Endodermal cell (in vitro differentiated cells): ENCODE results near the gene CCL2. TPM values are rescaled to one million over a fixed set of nuclear protein-coding genes. Genes with fewer than 3 reads are reported as not detected.

Experiments used
- DNase-seq: peaks from one replicate; pipeline ENCODE4 v3.0.0-alpha.2; 2017
- H3K27ac ChIP-seq: 2 replicates; pipeline ENCODE4 v1.5.1; 2013; ENCODE audit warnings: mild to moderate bottlenecking, low read depth, low read length, moderate library complexity
- H3K27me3 ChIP-seq: 2 replicates; pipeline ENCODE4 v1.6.1; 2013; ENCODE audit warnings: mild to moderate bottlenecking, low read length, moderate library complexity; ENCODE audit not compliant: insufficient read depth, control insufficient read depth, poor library complexity, severe bottlenecking
- H3K36me3 ChIP-seq: 2 replicates; pipeline ENCODE4 v1.7.0; 2013; ENCODE audit warnings: mild to moderate bottlenecking, low read length, moderate library complexity; ENCODE audit not compliant: control insufficient read depth, insufficient read depth
- H3K4me1 ChIP-seq: one replicate; pipeline ENCODE4 v1.7.0; 2013; ENCODE audit warnings: low read length; ENCODE audit not compliant: control insufficient read depth, insufficient read depth
- H3K4me3 ChIP-seq: 2 replicates; pipeline ENCODE4 v1.5.1; 2013; ENCODE audit warnings: mild to moderate bottlenecking, low read length, moderate library complexity
- H3K9ac ChIP-seq: 2 replicates; pipeline ENCODE4 v1.6.1; 2013; ENCODE audit warnings: mild to moderate bottlenecking, low read length, moderate library complexity; ENCODE audit not compliant: poor library complexity, severe bottlenecking; ENCODE audit errors: extremely low read depth
- H3K9me3 ChIP-seq: 2 replicates; pipeline ENCODE4 v1.6.1; 2013; ENCODE audit warnings: mild to moderate bottlenecking, low read length, moderate library complexity; ENCODE audit not compliant: control insufficient read depth
- H3K27ac Mint-ChIP-seq: 2 replicates; pipeline ENCODE4 v1.8.0; 2020; ENCODE audit warnings: mixed read lengths
- H3K27me3 Mint-ChIP-seq: 2 replicates; pipeline ENCODE4 v1.8.0; 2021; ENCODE audit warnings: mild to moderate bottlenecking, mixed read lengths; ENCODE audit not compliant: insufficient read depth
- H3K36me3 Mint-ChIP-seq: 2 replicates; pipeline ENCODE4 v1.8.0; 2020; ENCODE audit warnings: low read depth, mixed read lengths
- H3K4me1 Mint-ChIP-seq: 2 replicates; pipeline ENCODE4 v1.8.0; 2020; ENCODE audit warnings: mixed read lengths
- H3K4me3 Mint-ChIP-seq: 2 replicates; pipeline ENCODE4 v1.8.0; 2020; ENCODE audit warnings: mild to moderate bottlenecking, moderate library complexity, mixed read lengths
- H3K9me3 Mint-ChIP-seq: 2 replicates; pipeline ENCODE4 v1.8.0; 2020; ENCODE audit warnings: mild to moderate bottlenecking, mixed read lengths
- WGBS, 2 experiments: methylation state at CpG; one replicate each; pipeline versions ENCODE4 v1.1.5 to v1.1.7; 2013; ENCODE audit warnings: missing lambda C conversion rate in 2 of 2, mixed read lengths in 1 of 2; ENCODE audit not compliant: insufficient coverage in 1 of 2, insufficient read length in 1 of 2; 5-methylcytosine and 5-hydroxymethylcytosine counted together
- total RNA-seq, 2 donors: library from RNA; stranded (reverse); fragmentation: NEBNext Ultra II Directional in 1 of 2; extraction: Animal tissue kit (Norgen Biotek cat#: 25700) in 1 of 2; gene quantifications; 2 replicates in 1 of 2; 3 replicates in 1 of 2; pipeline ENCODE4 v1.2.1, GENCODE V29; 2021
- TF ChIP-seq, protein P1 (sequence below): fragments of 200-600 bp; sonication (generic); conservative IDR thresholded peaks from 2 replicates; pipeline ENCODE4 v1.5.0; 2021; ENCODE audit warnings: antibody characterized with exemption, mild to moderate bottlenecking

Gene CCL2
- total RNA-seq, 2 donors from 2014 or later: 23.8 to 61.4 TPM

DNA sequence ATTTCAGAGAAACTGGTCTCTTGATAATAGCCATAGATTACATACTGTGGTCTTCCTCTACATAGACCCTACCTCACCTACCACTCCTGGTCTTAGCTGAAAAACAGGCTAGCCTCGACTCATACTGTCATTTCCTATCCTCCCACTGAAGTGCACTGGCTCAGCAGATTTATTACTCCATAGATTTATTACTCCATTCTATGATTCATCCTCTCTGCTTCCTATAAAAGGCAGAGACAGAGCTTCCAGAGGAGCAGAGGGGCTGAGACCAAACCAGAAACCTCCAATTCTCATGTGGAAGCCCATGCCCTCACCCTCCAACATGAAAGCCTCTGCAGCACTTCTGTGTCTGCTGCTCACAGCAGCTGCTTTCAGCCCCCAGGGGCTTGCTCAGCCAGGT is 14.9 kb downstream of the CCL2 start, which contains the start of gene CCL7:
TSS of gene CCL7 (plus strand) at position 253 of the 400 bp plus-strand sequence. CDS start at position 323, 70 bp downstream.
- H3K36me3 ChIP-seq: no peaks in the 10 kb centered on the region
- H3K36me3 Mint-ChIP-seq: no peaks in the 10 kb centered on the region
- TF ChIP-seq, protein P1, sequence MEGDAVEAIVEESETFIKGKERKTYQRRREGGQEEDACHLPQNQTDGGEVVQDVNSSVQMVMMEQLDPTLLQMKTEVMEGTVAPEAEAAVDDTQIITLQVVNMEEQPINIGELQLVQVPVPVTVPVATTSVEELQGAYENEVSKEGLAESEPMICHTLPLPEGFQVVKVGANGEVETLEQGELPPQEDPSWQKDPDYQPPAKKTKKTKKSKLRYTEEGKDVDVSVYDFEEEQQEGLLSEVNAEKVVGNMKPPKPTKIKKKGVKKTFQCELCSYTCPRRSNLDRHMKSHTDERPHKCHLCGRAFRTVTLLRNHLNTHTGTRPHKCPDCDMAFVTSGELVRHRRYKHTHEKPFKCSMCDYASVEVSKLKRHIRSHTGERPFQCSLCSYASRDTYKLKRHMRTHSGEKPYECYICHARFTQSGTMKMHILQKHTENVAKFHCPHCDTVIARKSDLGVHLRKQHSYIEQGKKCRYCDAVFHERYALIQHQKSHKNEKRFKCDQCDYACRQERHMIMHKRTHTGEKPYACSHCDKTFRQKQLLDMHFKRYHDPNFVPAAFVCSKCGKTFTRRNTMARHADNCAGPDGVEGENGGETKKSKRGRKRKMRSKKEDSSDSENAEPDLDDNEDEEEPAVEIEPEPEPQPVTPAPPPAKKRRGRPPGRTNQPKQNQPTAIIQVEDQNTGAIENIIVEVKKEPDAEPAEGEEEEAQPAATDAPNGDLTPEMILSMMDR: no peak
- H3K27me3 ChIP-seq: no peaks in the 10 kb centered on the region
- 86 to 88% methylated on average over 1 of the region's 1 CpG for WGBS, 2 experiments
- peaks cover 3% of the 10 kb centered on the region for H3K4me1 ChIP-seq
- H3K9me3 ChIP-seq: no peaks in the 10 kb centered on the region
- peaks cover 18% of the 10 kb centered on the region for H3K27me3 Mint-ChIP-seq
- H3K4me3 ChIP-seq: no peak within 1 kb of the TSS
- no peak within 1 kb of the TSS for H3K27ac ChIP-seq
- no peak for DNase-seq
- peaks cover 3% of the 10 kb centered on the region for H3K4me1 Mint-ChIP-seq
- H3K9me3 Mint-ChIP-seq: no peaks in the 10 kb centered on the region
- H3K27ac Mint-ChIP-seq: no peak within 1 kb of the TSS
- H3K9ac ChIP-seq: no peak within 1 kb of the TSS
- no peak within 1 kb of the TSS for H3K4me3 Mint-ChIP-seq

DNA sequence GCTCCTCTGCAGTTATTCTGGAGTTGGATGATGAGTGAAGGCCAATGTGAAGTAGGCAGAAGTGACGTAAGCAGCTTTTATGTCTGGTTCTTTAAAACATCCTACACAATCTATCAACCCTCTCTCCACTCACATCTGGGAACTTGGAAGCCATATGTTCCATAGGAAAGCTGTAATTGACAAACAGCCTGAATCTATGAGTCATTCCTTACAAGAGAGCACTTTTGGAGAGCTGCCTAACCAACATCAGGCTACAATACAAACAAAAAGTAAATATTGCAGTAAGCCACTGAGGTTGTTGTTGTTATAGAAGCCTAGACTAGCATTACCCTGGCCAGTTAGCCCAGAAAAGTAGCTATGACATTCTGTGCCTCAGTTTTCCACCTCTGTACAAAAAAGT is 20.8 kb downstream of the CCL2 start:
- TF ChIP-seq, protein P1: no peak
- no peak overlapping the region for H3K27ac Mint-ChIP-seq
- Histone ChIP-seq H3K36me3 (no peaks in the 10 kb centered on the region), H3K27ac (no peak overlapping the region), H3K4me3 (no peak overlapping the region), H3K27me3 (no peaks in the 10 kb centered on the region), H3K4me1 (peaks cover 8% of the 10 kb centered on the region), H3K9ac (no peak overlapping the region), H3K9me3 (no peaks in the 10 kb centered on the region)
- peaks cover 7% of the 10 kb centered on the region for H3K27me3 Mint-ChIP-seq
- no peak overlapping the region for H3K4me3 Mint-ChIP-seq
- peaks cover 33% of the 10 kb centered on the region for H3K4me1 Mint-ChIP-seq
- no peaks in the 10 kb centered on the region for H3K9me3 Mint-ChIP-seq
- no peaks in the 10 kb centered on the region for H3K36me3 Mint-ChIP-seq
- 0% methylated on average over 1 of the region's 1 CpG; no CpG with 5 or more reads in 1 of the 2 experiments for WGBS, 2 experiments
- DNase-seq: no peak

DNA sequence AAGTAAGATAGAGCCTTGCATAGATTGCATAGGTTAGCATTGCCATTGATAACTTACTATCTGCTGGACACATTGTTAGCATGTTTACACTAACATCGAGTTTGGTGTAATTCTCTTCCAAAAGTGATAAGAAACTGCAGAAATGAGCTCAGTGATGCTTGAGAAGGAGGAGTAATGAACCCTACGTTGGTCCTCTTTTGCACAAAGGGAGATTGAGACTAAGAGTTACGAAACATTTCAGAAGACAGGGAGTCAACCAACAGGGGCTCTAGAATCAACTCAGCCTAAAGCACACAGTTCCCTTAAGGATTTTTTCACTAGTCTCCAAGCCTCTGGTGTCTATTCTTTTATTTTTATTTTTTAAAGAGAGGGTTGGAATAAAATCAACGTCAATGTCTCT is 21.7 kb downstream of the CCL2 start:
- H3K27ac Mint-ChIP-seq: no peak overlapping the region
- H3K4me1 Mint-ChIP-seq: peaks cover 33% of the 10 kb centered on the region
- H3K27me3 Mint-ChIP-seq: peaks cover 2% of the 10 kb centered on the region
- Histone ChIP-seq H3K4me1 (peaks cover 8% of the 10 kb centered on the region), H3K9ac (no peak overlapping the region), H3K36me3 (no peaks in the 10 kb centered on the region), H3K27me3 (no peaks in the 10 kb centered on the region), H3K9me3 (no peaks in the 10 kb centered on the region), H3K4me3 (no peak overlapping the region), H3K27ac (no peak overlapping the region)
- H3K9me3 Mint-ChIP-seq: peaks cover 2% of the 10 kb centered on the region
- WGBS, 2 experiments: 80 to 81% methylated on average over 3 to 4 of the region's 4 CpGs
- no peak overlapping the region for H3K4me3 Mint-ChIP-seq
- no peak for DNase-seq
- TF ChIP-seq, protein P1: no peak
- no peaks in the 10 kb centered on the region for H3K36me3 Mint-ChIP-seq
